K562 (cell line): ENCODE results near the gene RAB3C.

ENCODE experiments used
- CREM ChIP-seq: IDR thresholded peaks from 2 replicates; pipeline ENCODE4 v1.6.1; 2014; ENCODE audit warnings: antibody characterized with exemption, low read depth
- CTCF ChIP-seq, 3 experiments: IDR thresholded peaks in 2 of 3; conservative IDR thresholded peaks in 1 of 3; 2 replicates each; pipeline ENCODE4 v1.5.1; 2011 to 2012; ENCODE audit warnings: low read length in 3 of 3, mild to moderate bottlenecking in 3 of 3, control low read depth in 2 of 3, improper control_type of control experiment in 1 of 3, inconsistent platforms in 1 of 3, low read depth in 1 of 3, mixed read lengths in 1 of 3, moderate library complexity in 1 of 3; ENCODE audit not compliant: insufficient read depth in 2 of 3
- EGR1 ChIP-seq: fragments of 450-650 bp; conservative IDR thresholded peaks from 2 replicates; pipeline ENCODE4 v1.6.1; 2017; ENCODE audit warnings: mild to moderate bottlenecking
- FOS ChIP-seq: IDR thresholded peaks from 3 replicates; pipeline ENCODE4 v1.6.1; 2011; ENCODE audit not compliant: insufficient read length; ENCODE audit errors: extremely low read depth
- KDM5B ChIP-seq: fragments of 200-600 bp; sonication (generic); IDR thresholded peaks from 2 replicates; pipeline ENCODE4 v1.6.1; 2012; ENCODE audit warnings: low read depth, mild to moderate bottlenecking, moderate library complexity, low read length, control low read depth, inconsistent platforms; ENCODE audit not compliant: insufficient replicate concordance
- SAP30 ChIP-seq: fragments of 200-600 bp; sonication (generic); IDR thresholded peaks from 2 replicates; pipeline ENCODE4 v1.6.1; 2012; ENCODE audit warnings: borderline replicate concordance, low read depth, mild to moderate bottlenecking, moderate library complexity, low read length, control low read depth, inconsistent platforms; ENCODE audit not compliant: insufficient read depth, poor library complexity, severe bottlenecking
- ZNF143 ChIP-seq: sonication (generic); formaldehyde crosslinking; IDR thresholded peaks from 2 replicates; pipeline ENCODE4 v1.9.0; 2022; ENCODE audit warnings: mild to moderate bottlenecking, missing genetic modification reagents

- TF ChIP-seq ZNF143 (CRISPR knock-in tag) (no peak), EGR1 (no peak), FOS (no peak), CTCF (IDR thresholded peaks at IDR 0.05 in 2 of 3, conservative IDR thresholded peaks at IDR 0.05 in 1 of 3; ENCODE audit: insufficient read depth in 2 of 3, low read depth in 1 of 3, low read length in 3 of 3) (no peak), SAP30 (no peak), CREM (no peak), KDM5B (no peak)
These were observed 289.9 kb downstream of the RAB3C start for GRCh38 chr5:58872670-58873273.
